ENCODE measurements around the gene PTPN13.

Gene PTPN13

GRCh38 chr4:86640469-86640868 is 46.4 kb downstream of the PTPN13 start:
- H3K56ac ChIP-seq (ENCODE audit: low read length) = no peak overlapping the region
- H2BK120ac ChIP-seq (ENCODE audit: low read depth, low read length) = no peak overlapping the region
- no peak overlapping the region for H3K23ac ChIP-seq (ENCODE audit: low read length)
- no peak overlapping the region for H3K27ac ChIP-seq (ENCODE audit: low read depth, low read length)
- no peak overlapping the region for H4K5ac ChIP-seq (ENCODE audit: low read length)
- no CpG with 5 or more reads among the region's 1 CpG for WGBS (ENCODE audit: extremely low coverage, insufficient coverage, low lambda C conversion rate)
- H3K4me3 ChIP-seq (ENCODE audit: low read length) = no peak overlapping the region
- H4K8ac ChIP-seq (ENCODE audit: low read depth, low read length) = no peak overlapping the region
- no peaks in the 10 kb centered on the region for H3K36me3 ChIP-seq (ENCODE audit: control insufficient read depth, insufficient read depth, low read length)
- no peak overlapping the region for H2BK15ac ChIP-seq (replicated peaks; ENCODE audit: low read depth)
- no peak overlapping the region for H2BK5ac ChIP-seq (ENCODE audit: low read length)
- no peak overlapping the region for H3K9ac ChIP-seq (ENCODE audit: low read length)
- H2AK5ac ChIP-seq (ENCODE audit: low read length) = no peak overlapping the region
- no peak overlapping the region for H3K4me2 ChIP-seq (ENCODE audit: low read length)
- H3K79me1 ChIP-seq (ENCODE audit: low read length) = no peaks in the 10 kb centered on the region
- H3K4me1 ChIP-seq (ENCODE audit: control insufficient read depth, low read depth, low read length) = no peaks in the 10 kb centered on the region
- H3K27me3 ChIP-seq (ENCODE audit: insufficient read depth, low read length, poor library complexity) = no peaks in the 10 kb centered on the region
- H3K18ac ChIP-seq (ENCODE audit: low read length) = no peak overlapping the region
- no peak overlapping the region for H3K4ac ChIP-seq (ENCODE audit: low read depth, low read length)
- no peak for DNase-seq
- no peaks in the 10 kb centered on the region for H3K79me2 ChIP-seq (ENCODE audit: control insufficient read depth, insufficient read depth, low read length)

GRCh38 chr4:86641516-86642090 is 47.5 kb downstream of the PTPN13 start:
- no peak for DNase-seq
- no peak overlapping the region for H3K23ac ChIP-seq (ENCODE audit: low read length)
- H2AK5ac ChIP-seq (ENCODE audit: low read length) = no peak overlapping the region
- H2BK15ac ChIP-seq (replicated peaks; ENCODE audit: low read depth) = no peak overlapping the region
- no peak overlapping the region for H3K9ac ChIP-seq (ENCODE audit: low read length)
- H3K4me1 ChIP-seq (ENCODE audit: control insufficient read depth, low read depth, low read length) = no peaks in the 10 kb centered on the region
- H3K4me2 ChIP-seq (ENCODE audit: low read length) = no peak overlapping the region
- no peak overlapping the region for H4K5ac ChIP-seq (ENCODE audit: low read length)
- no peaks in the 10 kb centered on the region for H3K79me1 ChIP-seq (ENCODE audit: low read length)
- no peak overlapping the region for H2BK5ac ChIP-seq (ENCODE audit: low read length)
- no CpG with 5 or more reads among the region's 3 CpGs for WGBS (ENCODE audit: extremely low coverage, insufficient coverage, low lambda C conversion rate)
- H3K56ac ChIP-seq (ENCODE audit: low read length) = no peak overlapping the region
- H3K36me3 ChIP-seq (ENCODE audit: control insufficient read depth, insufficient read depth, low read length) = no peaks in the 10 kb centered on the region
- H3K4ac ChIP-seq (ENCODE audit: low read depth, low read length) = no peak overlapping the region
- H3K27ac ChIP-seq (ENCODE audit: low read depth, low read length) = no peak overlapping the region
- H3K18ac ChIP-seq (ENCODE audit: low read length) = no peak overlapping the region
- no peak overlapping the region for H2BK120ac ChIP-seq (ENCODE audit: low read depth, low read length)
- no peaks in the 10 kb centered on the region for H3K27me3 ChIP-seq (ENCODE audit: insufficient read depth, low read length, poor library complexity)
- no peak overlapping the region for H3K4me3 ChIP-seq (ENCODE audit: low read length)
- no peaks in the 10 kb centered on the region for H3K79me2 ChIP-seq (ENCODE audit: control insufficient read depth, insufficient read depth, low read length)
- no peak overlapping the region for H4K8ac ChIP-seq (ENCODE audit: low read depth, low read length)

DNA sequence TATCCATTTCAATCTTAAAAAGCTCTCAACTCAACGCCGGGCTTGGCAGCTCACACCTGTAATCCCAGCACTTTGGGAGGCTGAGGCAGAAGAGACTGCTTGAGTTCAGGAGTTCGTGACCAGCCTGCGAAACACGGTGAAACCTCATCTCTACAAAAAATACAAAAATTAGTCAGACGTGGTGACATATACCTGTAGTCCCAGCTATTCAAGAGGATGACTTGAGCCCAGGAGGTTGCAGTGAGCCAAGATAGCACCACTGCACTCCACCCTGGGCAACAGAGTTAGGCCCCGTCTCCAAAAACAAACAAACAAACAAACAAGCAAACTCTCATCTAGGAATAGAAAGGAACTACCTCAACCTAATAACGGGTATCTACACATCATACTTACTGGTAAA is 50.8 kb downstream of the PTPN13 start:
- Histone ChIP-seq H4K8ac (ENCODE audit: low read depth, low read length) (no peak overlapping the region), H3K4me1 (ENCODE audit: control insufficient read depth, low read depth, low read length) (no peaks in the 10 kb centered on the region), H3K27ac (ENCODE audit: low read depth, low read length) (no peak overlapping the region), H3K4ac (ENCODE audit: low read depth, low read length) (no peak overlapping the region), H3K18ac (ENCODE audit: low read length) (no peak overlapping the region), H3K9ac (ENCODE audit: low read length) (no peak overlapping the region), H3K27me3 (ENCODE audit: insufficient read depth, low read length, poor library complexity) (no peaks in the 10 kb centered on the region), H2BK15ac (replicated peaks; ENCODE audit: low read depth) (no peak overlapping the region), H3K4me3 (ENCODE audit: low read length) (no peak overlapping the region), H3K56ac (ENCODE audit: low read length) (no peak overlapping the region), H2BK120ac (ENCODE audit: low read depth, low read length) (no peak overlapping the region), H2BK5ac (ENCODE audit: low read length) (no peak overlapping the region), H2AK5ac (ENCODE audit: low read length) (no peak overlapping the region), H3K23ac (ENCODE audit: low read length) (no peak overlapping the region), H3K4me2 (ENCODE audit: low read length) (no peak overlapping the region), H3K36me3 (ENCODE audit: control insufficient read depth, insufficient read depth, low read length) (no peaks in the 10 kb centered on the region), H3K79me2 (ENCODE audit: control insufficient read depth, insufficient read depth, low read length) (no peaks in the 10 kb centered on the region), H4K5ac (ENCODE audit: low read length) (no peak overlapping the region), H3K79me1 (ENCODE audit: low read length) (no peaks in the 10 kb centered on the region)
- DNase-seq = no peak
- WGBS (ENCODE audit: extremely low coverage, insufficient coverage, low lambda C conversion rate) = no CpG with 5 or more reads among the region's 8 CpGs

DNA sequence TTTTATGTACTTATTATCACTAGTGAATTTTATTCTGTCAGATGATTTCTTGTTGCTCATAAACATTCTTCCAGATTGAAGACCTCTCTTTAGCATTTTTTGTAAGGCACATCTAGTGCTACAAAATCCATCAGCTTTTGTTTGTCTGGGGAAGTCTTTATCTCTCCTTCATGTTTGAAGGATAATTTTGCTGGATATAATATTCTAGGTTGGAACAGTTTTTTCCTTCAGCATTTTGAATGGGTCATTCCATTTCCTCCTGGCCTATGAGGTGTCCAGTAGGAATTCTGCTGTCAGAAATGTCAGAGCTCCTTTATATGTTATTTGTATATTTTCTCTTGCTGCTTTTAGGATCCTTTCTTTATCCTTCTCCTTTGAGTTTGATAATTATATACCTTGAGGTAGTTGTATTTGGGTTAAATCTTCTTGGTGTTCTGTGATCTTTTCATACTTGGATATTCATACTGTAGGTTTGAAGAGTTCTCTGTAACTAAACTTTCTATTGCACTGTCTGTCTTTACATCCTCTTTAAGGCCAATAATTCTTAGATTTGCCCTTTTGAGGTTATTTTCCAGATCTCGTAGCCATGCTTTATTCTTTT is 58.3 kb downstream of the PTPN13 start:
- H3K27ac ChIP-seq (ENCODE audit: low read depth, low read length) = no peak overlapping the region
- H3K27me3 ChIP-seq (ENCODE audit: insufficient read depth, low read length, poor library complexity) = no peaks in the 10 kb centered on the region
- H3K79me1 ChIP-seq (ENCODE audit: low read length) = no peaks in the 10 kb centered on the region
- H3K4me2 ChIP-seq (ENCODE audit: low read length) = no peak overlapping the region
- no peaks in the 10 kb centered on the region for H3K36me3 ChIP-seq (ENCODE audit: control insufficient read depth, insufficient read depth, low read length)
- H3K9ac ChIP-seq (ENCODE audit: low read length) = no peak overlapping the region
- H2AK5ac ChIP-seq (ENCODE audit: low read length) = no peak overlapping the region
- H4K8ac ChIP-seq (ENCODE audit: low read depth, low read length) = no peak overlapping the region
- no peak overlapping the region for H3K56ac ChIP-seq (ENCODE audit: low read length)
- no peak overlapping the region for H3K4me3 ChIP-seq (ENCODE audit: low read length)
- H3K79me2 ChIP-seq (ENCODE audit: control insufficient read depth, insufficient read depth, low read length) = peaks cover 2% of the 10 kb centered on the region
- H4K5ac ChIP-seq (ENCODE audit: low read length) = no peak overlapping the region
- H3K4ac ChIP-seq (ENCODE audit: low read depth, low read length) = no peak overlapping the region
- no peak for DNase-seq
- no peak overlapping the region for H2BK120ac ChIP-seq (ENCODE audit: low read depth, low read length)
- WGBS (ENCODE audit: extremely low coverage, insufficient coverage, low lambda C conversion rate) = no CpG with 5 or more reads among the region's 1 CpG
- no peaks in the 10 kb centered on the region for H3K4me1 ChIP-seq (ENCODE audit: control insufficient read depth, low read depth, low read length)
- H2BK15ac ChIP-seq (replicated peaks; ENCODE audit: low read depth) = no peak overlapping the region
- H3K18ac ChIP-seq (ENCODE audit: low read length) = no peak overlapping the region
- H2BK5ac ChIP-seq (ENCODE audit: low read length) = no peak overlapping the region
- no peak overlapping the region for H3K23ac ChIP-seq (ENCODE audit: low read length)

DNA sequence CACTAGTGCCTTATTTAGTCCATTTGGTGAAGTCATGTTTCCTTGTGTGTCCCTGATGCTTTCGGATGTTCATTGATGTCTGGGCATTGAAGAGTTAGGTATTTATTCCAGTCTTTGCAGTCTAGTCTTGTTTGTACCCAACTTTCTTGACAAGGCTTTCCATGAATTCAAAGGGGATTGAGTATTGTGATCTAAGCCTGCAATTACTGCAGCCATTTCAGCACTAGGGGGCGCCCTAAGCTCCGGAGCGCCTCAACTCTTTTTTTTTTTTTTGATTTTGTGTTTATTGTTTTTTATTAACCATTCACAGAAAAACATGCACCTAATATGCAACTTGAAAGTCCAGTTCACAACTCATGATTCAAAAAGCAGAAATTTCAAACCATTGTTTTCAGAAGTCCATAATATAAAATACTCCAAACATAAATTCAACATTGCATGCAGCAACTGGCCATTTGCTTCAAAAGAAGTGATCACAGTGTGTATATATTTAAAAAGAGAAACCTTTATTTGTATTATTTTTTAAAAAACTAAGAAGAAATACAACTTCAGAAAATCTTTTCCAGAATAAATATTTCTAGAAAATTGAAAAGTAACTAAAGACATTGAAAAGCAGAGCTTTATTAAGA is 59.2 kb downstream of the PTPN13 start:
- H3K27ac ChIP-seq (ENCODE audit: low read depth, low read length) = no peak overlapping the region
- no peak overlapping the region for H3K4ac ChIP-seq (ENCODE audit: low read depth, low read length)
- H2AK5ac ChIP-seq (ENCODE audit: low read length) = no peak overlapping the region
- no CpG with 5 or more reads among the region's 4 CpGs for WGBS (ENCODE audit: extremely low coverage, insufficient coverage, low lambda C conversion rate)
- no peak overlapping the region for H2BK120ac ChIP-seq (ENCODE audit: low read depth, low read length)
- peaks cover 2% of the 10 kb centered on the region for H3K79me1 ChIP-seq (ENCODE audit: low read length)
- H4K5ac ChIP-seq (ENCODE audit: low read length) = no peak overlapping the region
- H3K4me3 ChIP-seq (ENCODE audit: low read length) = no peak overlapping the region
- H4K8ac ChIP-seq (ENCODE audit: low read depth, low read length) = no peak overlapping the region
- H2BK15ac ChIP-seq (replicated peaks; ENCODE audit: low read depth) = no peak overlapping the region
- H3K18ac ChIP-seq (ENCODE audit: low read length) = no peak overlapping the region
- no peak overlapping the region for H3K4me2 ChIP-seq (ENCODE audit: low read length)
- peaks cover 2% of the 10 kb centered on the region for H3K79me2 ChIP-seq (ENCODE audit: control insufficient read depth, insufficient read depth, low read length)
- no peak overlapping the region for H3K23ac ChIP-seq (ENCODE audit: low read length)
- no peak overlapping the region for H3K56ac ChIP-seq (ENCODE audit: low read length)
- DNase-seq = peak; percentile 34
- H3K36me3 ChIP-seq (ENCODE audit: control insufficient read depth, insufficient read depth, low read length) = no peaks in the 10 kb centered on the region
- H2BK5ac ChIP-seq (ENCODE audit: low read length) = no peak overlapping the region
- H3K4me1 ChIP-seq (ENCODE audit: control insufficient read depth, low read depth, low read length) = no peaks in the 10 kb centered on the region
- H3K27me3 ChIP-seq (ENCODE audit: insufficient read depth, low read length, poor library complexity) = no peaks in the 10 kb centered on the region
- H3K9ac ChIP-seq (ENCODE audit: low read length) = no peak overlapping the region
